B cell (primary cell): ENCODE measurements around the gene RASSF9. TPM values are rescaled to one million over a fixed set of nuclear protein-coding genes. Genes with fewer than 3 reads are reported as not detected.

Experiments used
- ATAC-seq: fragments of 200-7000 bp; cut with Tn5 transposase; one replicate; pipeline ENCODE4 v1.10.0; 2021; ENCODE audit warnings: low read depth, mild to moderate bottlenecking, moderate number of reproducible peaks, moderate library complexity
- CTCF ChIA-PET: fragments of 350-600 bp; sonication (Branson Sonifier 250); formaldehyde crosslinking; loops from one replicate; lab custom pipeline; 2021; ENCODE audit warnings: antibody characterized with exemption, inconsistent platforms; lab: Charles Lee
- POLR2A ChIA-PET: fragments of 350-600 bp; sonication (Branson Sonifier 250); formaldehyde crosslinking; loops from one replicate; lab custom pipeline; 2021; ENCODE audit warnings: antibody characterized with exemption; lab: Charles Lee
- DNase-seq: peaks from one replicate; pipeline ENCODE4 v3.0.0; 2013
- H2AFZ ChIP-seq: 2 replicates; pipeline ENCODE4 v1.6.1; 2012; ENCODE audit warnings: mild to moderate bottlenecking, low read depth, low read length; ENCODE audit not compliant: insufficient read depth, poor library complexity, severe bottlenecking
- H3K27ac ChIP-seq, 2 donors: 1 replicate in 1 of 2; 2 replicates in 1 of 2; pipeline ENCODE4 v1.5.1; 2012 to 2013; ENCODE audit warnings: low read length in 2 of 2, mild to moderate bottlenecking in 2 of 2, moderate library complexity in 1 of 2
- H3K27me3 ChIP-seq, 4 experiments: fragments of 200-600 bp in 1 of 4; sonication (generic) in 1 of 4; replicated peaks in 1 of 4; 1 replicate in 2 of 4; 2 replicates in 2 of 4; pipeline versions ENCODE4 v1.6.1 to v1.7.0; 2013 to 2016; ENCODE audit warnings: low read length in 3 of 4, mild to moderate bottlenecking in 2 of 4, mixed read lengths in 1 of 4, moderate library complexity in 1 of 4; ENCODE audit not compliant: insufficient read depth in 4 of 4, control insufficient read depth in 3 of 4; ENCODE audit errors: control extremely low read depth in 1 of 4
- H3K36me3 ChIP-seq, 2 experiments: replicated peaks in 1 of 2; 1 replicate in 1 of 2; 2 replicates in 1 of 2; pipeline versions ENCODE4 v1.6.1 to v1.7.1; 2013; ENCODE audit warnings: low read length in 1 of 2; ENCODE audit not compliant: insufficient read depth in 2 of 2, control insufficient read depth in 1 of 2; ENCODE audit errors: control extremely low read depth in 1 of 2, extremely low read depth in 1 of 2
- H3K4me1 ChIP-seq, 2 donors: fragments of 200-600 bp in 1 of 2; sonication (generic) in 1 of 2; 1 replicate in 1 of 2; 2 replicates in 1 of 2; pipeline versions ENCODE4 v1.5.1 to v1.6.1; 2013 to 2017; ENCODE audit warnings: low read length in 2 of 2; ENCODE audit not compliant: control insufficient read depth in 2 of 2, insufficient read depth in 2 of 2
- H3K4me2 ChIP-seq: replicated peaks from 2 replicates; pipeline ENCODE3; 2012; ENCODE audit warnings: mild to moderate bottlenecking, low read depth, low read length; ENCODE audit not compliant: poor library complexity, severe bottlenecking
- H3K4me3 ChIP-seq, 5 experiments: fragments of 200-600 bp in 1 of 5; sonication (generic) in 1 of 5; 1 replicate in 3 of 5; 2 replicates in 2 of 5; pipeline versions ENCODE4 v1.5.1 to v1.7.0; 2011 to 2016; ENCODE audit warnings: low read length in 4 of 5, mild to moderate bottlenecking in 4 of 5, low read depth in 2 of 5, control low read depth in 1 of 5, moderate library complexity in 1 of 5; ENCODE audit not compliant: insufficient read depth in 1 of 5; ENCODE audit errors: control extremely low read depth in 1 of 5, extremely low read depth in 1 of 5
- H3K79me2 ChIP-seq: fragments of 200-600 bp; sonication (generic); one replicate; pipeline ENCODE4 v1.6.0; 2016; ENCODE audit warnings: low read length; ENCODE audit not compliant: control insufficient read depth, insufficient read depth
- H3K9ac ChIP-seq: fragments of 200-600 bp; sonication (generic); 2 replicates; pipeline ENCODE4 v1.6.1; 2017; ENCODE audit warnings: mild to moderate bottlenecking, low read length, moderate library complexity
- H3K9me3 ChIP-seq, 3 donors: one replicate each; pipeline versions ENCODE4 v1.6.1 to v1.7.1; 2013; ENCODE audit warnings: low read length in 2 of 3; ENCODE audit not compliant: control insufficient read depth in 2 of 3, insufficient read depth in 1 of 3; ENCODE audit errors: control extremely low read depth in 1 of 3
- H4K20me1 ChIP-seq: 2 replicates; pipeline ENCODE4 v1.6.0; 2012; ENCODE audit warnings: mild to moderate bottlenecking, low read length; ENCODE audit not compliant: insufficient read depth, control insufficient read depth, poor library complexity, severe bottlenecking
- H3K27ac Mint-ChIP-seq: one replicate; pipeline ENCODE4 v1.8.0; 2021; ENCODE audit warnings: mixed read lengths
- H3K27me3 Mint-ChIP-seq: one replicate; pipeline ENCODE4 v1.8.0; 2021; ENCODE audit warnings: mixed read lengths
- H3K4me1 Mint-ChIP-seq: one replicate; pipeline ENCODE4 v1.8.0; 2021; ENCODE audit warnings: mixed read lengths
- H3K4me3 Mint-ChIP-seq: one replicate; pipeline ENCODE4 v1.8.0; 2021; ENCODE audit warnings: mixed read lengths
- H3K9me3 Mint-ChIP-seq: one replicate; pipeline ENCODE4 v1.8.0; 2022; ENCODE audit warnings: mixed read lengths; ENCODE audit not compliant: insufficient read depth
- EZH2 ChIP-seq: IDR thresholded peaks from 2 replicates; pipeline ENCODE4 v1.6.1; 2012; ENCODE audit warnings: borderline replicate concordance, low read depth, mild to moderate bottlenecking, moderate library complexity, low read length; ENCODE audit not compliant: insufficient read depth, poor library complexity, severe bottlenecking
- WGBS: methylation state at CpG from one replicate; pipeline ENCODE4 v1.1.5; 2013; ENCODE audit warnings: missing lambda C conversion rate; ENCODE audit not compliant: insufficient coverage; 5-methylcytosine and 5-hydroxymethylcytosine counted together
- intact Hi-C: fragments of 100-400 bp; cut with micrococcal nuclease; formaldehyde crosslinking; loops from one replicate; pipeline ENCODE4 v1.10.0; 2022
- polyA plus RNA-seq: library from polyadenylated mRNA; depleted of rRNA; stranded (reverse); fragments of >200 nt; gene quantifications from 2 replicates; pipeline ENCODE4 v1.2.3, GENCODE V29; 2012
- total RNA-seq, 2 donors: library from RNA; stranded (reverse); fragments of 120-200 nt in 1 of 2; gene quantifications; 1 replicate in 1 of 2; 2 replicates in 1 of 2; pipeline versions ENCODE4 v1.2.3 to v1.2.4, GENCODE V29; 2013 to 2022
- TF ChIP-seq, protein P1 (sequence below): fragments of 200-600 bp; IDR thresholded peaks from one replicate; pipeline ENCODE4 v1.8.0; 2022; ENCODE audit warnings: antibody characterized with exemption, mild to moderate bottlenecking

Gene RASSF9
- total and polyA plus RNA-seq, 2 donors (not counting 1 experiment from before 2014, with no cell fraction given), result not detected

GRCh38 chr12:85807730-85808129, 28.5 kb downstream of the RASSF9 start:
- H2AFZ ChIP-seq, result no peak overlapping the region
- Mint-ChIP-seq H3K4me3 (no peak overlapping the region), H3K27me3 (no peaks in the 10 kb centered on the region), H3K9me3 (peaks cover 3% of the 10 kb centered on the region), H3K4me1 (no peaks in the 10 kb centered on the region), H3K27ac (no peak overlapping the region)
- H4K20me1 ChIP-seq, result no peaks in the 10 kb centered on the region
- H3K79me2 ChIP-seq, result no peaks in the 10 kb centered on the region
- H3K27ac ChIP-seq, result no peak overlapping the region
- POLR2A ChIA-PET, result no interaction called here
- no peaks in the 10 kb centered on the region for H3K4me1 ChIP-seq
- DNase-seq, result no peak
- no peak for ATAC-seq
- no peak overlapping the region for H3K4me2 ChIP-seq
- H3K27me3 ChIP-seq, result no peaks in the 10 kb centered on the region
- no peaks in the 10 kb centered on the region for H3K9me3 ChIP-seq
- H3K36me3 ChIP-seq, result no peaks in the 10 kb centered on the region
- intact Hi-C loops, result no loop called here
- CTCF ChIA-PET, result no interaction called here
- no peak overlapping the region for H3K9ac ChIP-seq
- TF ChIP-seq, protein P1, sequence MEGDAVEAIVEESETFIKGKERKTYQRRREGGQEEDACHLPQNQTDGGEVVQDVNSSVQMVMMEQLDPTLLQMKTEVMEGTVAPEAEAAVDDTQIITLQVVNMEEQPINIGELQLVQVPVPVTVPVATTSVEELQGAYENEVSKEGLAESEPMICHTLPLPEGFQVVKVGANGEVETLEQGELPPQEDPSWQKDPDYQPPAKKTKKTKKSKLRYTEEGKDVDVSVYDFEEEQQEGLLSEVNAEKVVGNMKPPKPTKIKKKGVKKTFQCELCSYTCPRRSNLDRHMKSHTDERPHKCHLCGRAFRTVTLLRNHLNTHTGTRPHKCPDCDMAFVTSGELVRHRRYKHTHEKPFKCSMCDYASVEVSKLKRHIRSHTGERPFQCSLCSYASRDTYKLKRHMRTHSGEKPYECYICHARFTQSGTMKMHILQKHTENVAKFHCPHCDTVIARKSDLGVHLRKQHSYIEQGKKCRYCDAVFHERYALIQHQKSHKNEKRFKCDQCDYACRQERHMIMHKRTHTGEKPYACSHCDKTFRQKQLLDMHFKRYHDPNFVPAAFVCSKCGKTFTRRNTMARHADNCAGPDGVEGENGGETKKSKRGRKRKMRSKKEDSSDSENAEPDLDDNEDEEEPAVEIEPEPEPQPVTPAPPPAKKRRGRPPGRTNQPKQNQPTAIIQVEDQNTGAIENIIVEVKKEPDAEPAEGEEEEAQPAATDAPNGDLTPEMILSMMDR, result no peak
- no peak overlapping the region for H3K4me3 ChIP-seq

DNA sequence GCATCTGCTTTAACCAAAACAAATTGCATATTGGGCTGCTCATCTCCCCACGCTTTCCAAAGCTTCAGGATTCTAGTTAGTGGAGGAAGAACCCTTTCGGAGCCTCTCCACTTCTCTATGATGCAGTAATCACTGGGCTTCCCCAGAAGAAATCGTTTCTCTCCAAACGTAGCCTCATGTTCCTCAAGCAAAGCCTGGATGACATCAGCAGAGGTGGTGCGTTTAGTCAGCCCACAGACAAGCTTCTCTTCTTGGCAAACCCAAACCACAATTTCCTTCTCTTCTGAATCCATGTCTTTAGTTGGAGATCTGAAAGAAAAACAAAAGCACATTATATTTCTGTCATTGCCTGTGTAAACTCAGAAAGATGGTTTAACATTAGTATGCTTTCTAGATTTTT, 30.6 kb downstream of the RASSF9 start:
- POLR2A ChIA-PET, result no interaction called here
- 15% methylated on average over 2 of the region's 5 CpGs for WGBS
- ATAC-seq (no peak), DNase-seq (no peak)
- no peak overlapping the region for H3K27ac ChIP-seq
- H3K9me3 ChIP-seq, result no peaks in the 10 kb centered on the region
- Mint-ChIP-seq H3K27me3 (no peaks in the 10 kb centered on the region), H3K4me1 (no peaks in the 10 kb centered on the region), H3K9me3 (peaks cover 3% of the 10 kb centered on the region), H3K27ac (no peak overlapping the region), H3K4me3 (no peak overlapping the region)
- H3K4me1 ChIP-seq, result no peaks in the 10 kb centered on the region
- no peak overlapping the region for H3K4me2 ChIP-seq
- CTCF ChIA-PET, result no interaction called here
- H2AFZ ChIP-seq, result no peak overlapping the region
- H3K27me3 ChIP-seq, result no peaks in the 10 kb centered on the region
- no peaks in the 10 kb centered on the region for H4K20me1 ChIP-seq
- intact Hi-C loops, result no loop called here
- H3K36me3 ChIP-seq, result no peaks in the 10 kb centered on the region
- no peak overlapping the region for H3K9ac ChIP-seq
- TF ChIP-seq EZH2, result no peak
- TF ChIP-seq, protein P1, result no peak
- no peaks in the 10 kb centered on the region for H3K79me2 ChIP-seq
- no peak overlapping the region for H3K4me3 ChIP-seq
